Activated gamma-delta T cell treated with Interleukin-2 at 50 U/mL for 16 hours (primary cell): ENCODE results near the gene SENP3.

Source experiments
- DNase-seq: peaks from one replicate; pipeline ENCODE4 v3.0.0-alpha.2; 2020

SENP3 gene

GRCh38 chr17:7606280-7606679, 44.6 kb downstream of the SENP3 start:
- no peak for DNase-seq

GRCh38 chr17:7610641-7611040, 48.9 kb downstream of the SENP3 start:
- DNase-seq: no peak

GRCh38 chr17:7611635-7612293, 50.0 kb downstream of the SENP3 start:
- DNase-seq: no peak

- no peak for DNase-seq
Observed at GRCh38 chr17:7612294-7612640, 50.5 kb downstream of the SENP3 start.

GRCh38 chr17:7613769-7614424, 52.2 kb downstream of the SENP3 start:
- DNase-seq: no peak

GRCh38 chr17:7614425-7615264, 52.9 kb downstream of the SENP3 start, which contains the start of gene FXR2:
Gene FXR2, minus strand, starts transcription at chr17:7614897. Its CDS starts 365 bp downstream, at chr17:7614532.
- DNase-seq: peak; percentile 99

- no peak for DNase-seq
Observed at GRCh38 chr17:7615265-7615747, 53.6 kb downstream of the SENP3 start.

- no peak for DNase-seq
Observed at GRCh38 chr17:7618608-7619007, 56.9 kb downstream of the SENP3 start.

- no peak for DNase-seq
Observed at GRCh38 chr17:7620835-7621234, 59.1 kb downstream of the SENP3 start.
